NCI-H187 (cell line): Measurements from ENCODE around the gene GAB2.

Source experiments
- DNase-seq, 2 experiments: peaks; one replicate each; lab custom pipeline; 2025; lab: John Stamatoyannopoulos, UW

The GAB2 gene

GRCh38 chr11:78220218-78221157 is 197.1 kb downstream of the GAB2 start:
- DNase-seq = no peak

- no peak for DNase-seq
Measured at GRCh38 chr11:78219493-78220217, 198.0 kb downstream of the GAB2 start.

- no peak for DNase-seq
Measured at GRCh38 chr11:78218707-78219492, 198.7 kb downstream of the GAB2 start.

- no peak for DNase-seq
Measured at GRCh38 chr11:78217650-78218541, 199.7 kb downstream of the GAB2 start.

GRCh38 chr11:78216571-78217287 is 200.9 kb downstream of the GAB2 start:
- no peak for DNase-seq

GRCh38 chr11:78216021-78216420 is 201.6 kb downstream of the GAB2 start:
- DNase-seq = no peak

- no peak for DNase-seq
Measured at GRCh38 chr11:78214331-78215194, 203.1 kb downstream of the GAB2 start.

- DNase-seq = no peak
Measured at GRCh38 chr11:78213526-78214330, 203.9 kb downstream of the GAB2 start.

GRCh38 chr11:78212586-78213371 is 204.8 kb downstream of the GAB2 start:
- no peak for DNase-seq

GRCh38 chr11:78211565-78211964 is 206.1 kb downstream of the GAB2 start:
- DNase-seq = no peak

- DNase-seq = no peak
Measured at GRCh38 chr11:78210000-78210608, 207.5 kb downstream of the GAB2 start.

- DNase-seq = no peak
Measured at GRCh38 chr11:78209478-78209877, 208.1 kb downstream of the GAB2 start.

GRCh38 chr11:78208257-78209165 is 209.1 kb downstream of the GAB2 start:
- DNase-seq = no peak

- DNase-seq = no peak
Measured at GRCh38 chr11:78207532-78208256, 209.9 kb downstream of the GAB2 start.

GRCh38 chr11:78205691-78206090 is 211.9 kb downstream of the GAB2 start:
- DNase-seq = no peak

GRCh38 chr11:78205256-78205655 is 212.4 kb downstream of the GAB2 start:
- DNase-seq = no peak
